Upper lobe of left lung (tissue), 4 donors: Measurements from ENCODE around the gene GPR137.

ENCODE experiments used
- CTCF ChIP-seq, 6 experiments: fragments of 450-650 bp in 4 of 6; fragments of 200-600 bp in 2 of 6; sonication (generic) in 2 of 6; IDR thresholded peaks; one replicate each; pipeline ENCODE4 v1.5.1; 2016 to 2019; ENCODE audit warnings: antibody characterized with exemption in 6 of 6
- POLR2A ChIP-seq, 4 donors: fragments of 450-650 bp; IDR thresholded peaks; one replicate each; pipeline ENCODE4 v1.5.1; 2016 to 2017; ENCODE audit warnings: antibody characterized with exemption in 4 of 4, mild to moderate bottlenecking in 2 of 4
- POLR2AphosphoS5 ChIP-seq, 2 donors: sonication (generic); formaldehyde crosslinking; IDR thresholded peaks; one replicate each; pipeline ENCODE4 v1.5.1; 2017; ENCODE audit warnings: antibody characterized with exemption in 2 of 2

- TF ChIP-seq CTCF (IDR thresholded peaks at IDR 0.05) (no peak), POLR2A (IDR thresholded peaks at IDR 0.05) (no peak), POLR2AphosphoS5 (IDR thresholded peaks at IDR 0.05) (no peak)
Measured at GRCh38 chr11:64249563-64250414, 35.9 kb upstream of the GPR137 start.
